Lower lobe of right lung (tissue), 2 donors: Measurements from ENCODE around the gene SF3A2. TPM values are rescaled to one million over a fixed set of nuclear protein-coding genes. Genes with fewer than 3 reads are reported as not detected.

Source experiments
- ATAC-seq, 2 donors: fragments of 200-7000 bp; cut with Tn5 transposase; one replicate each; pipeline ENCODE4 v1.9.1; 2020 to 2022; ENCODE audit warnings: mild to moderate bottlenecking in 2 of 2, moderate library complexity in 2 of 2
- DNase-seq: peaks from one replicate; pipeline ENCODE4 v3.0.0-alpha.2; 2020
- H3K27ac ChIP-seq: fragments of 200-600 bp; one replicate; pipeline ENCODE4 v1.8.0; 2022
- H3K27me3 ChIP-seq: fragments of 200-600 bp; one replicate; pipeline ENCODE4 v1.8.0; 2022; ENCODE audit warnings: low read depth
- H3K36me3 ChIP-seq: fragments of 200-600 bp; one replicate; pipeline ENCODE4 v1.8.0; 2022; ENCODE audit warnings: mild to moderate bottlenecking
- H3K4me1 ChIP-seq: fragments of 200-600 bp; one replicate; pipeline ENCODE4 v1.8.0; 2022
- H3K4me3 ChIP-seq: fragments of 200-600 bp; one replicate; pipeline ENCODE4 v1.8.0; 2022; ENCODE audit warnings: mild to moderate bottlenecking
- H3K9me3 ChIP-seq: fragments of 200-600 bp; one replicate; pipeline ENCODE4 v1.8.0; 2022
- CTCF ChIP-seq: fragments of 200-600 bp; IDR thresholded peaks from one replicate; pipeline ENCODE4 v1.8.0; 2022; ENCODE audit warnings: antibody characterized with exemption, mild to moderate bottlenecking
- intact Hi-C: fragments of 100-400 bp; cut with DNase I; formaldehyde crosslinking; loops from one replicate; pipeline ENCODE4 v1.11.0; 2022
- total RNA-seq: library from RNA; stranded (reverse); fragmentation: NEBNext Ultra II Directional; extraction: Animal tissue kit (Norgen Biotek cat#: 25700); gene quantifications from one replicate; pipeline ENCODE4 v1.2.1, GENCODE V29; 2021
- donor health status: DM: no; HTN: yes; CAD: no; lungs with severe emphysema.

SF3A2 gene
- total RNA-seq, 1 donor from 2014 or later = 55.6 TPM

- Histone ChIP-seq H3K9me3 (no peaks in the 10 kb centered on the region), H3K4me1 (no peaks in the 10 kb centered on the region), H3K27me3 (no peaks in the 10 kb centered on the region), H3K36me3 (peaks cover 60% of the 10 kb centered on the region), H3K4me3 (no peak overlapping the region), H3K27ac (no peak overlapping the region)
- DNase-seq (no peak), ATAC-seq (no peak)
- intact Hi-C loops = no loop called here
- no peak for TF ChIP-seq CTCF
Observed at GRCh38 chr19:2201473-2202148, 35.0 kb upstream of the SF3A2 start.

DNA sequence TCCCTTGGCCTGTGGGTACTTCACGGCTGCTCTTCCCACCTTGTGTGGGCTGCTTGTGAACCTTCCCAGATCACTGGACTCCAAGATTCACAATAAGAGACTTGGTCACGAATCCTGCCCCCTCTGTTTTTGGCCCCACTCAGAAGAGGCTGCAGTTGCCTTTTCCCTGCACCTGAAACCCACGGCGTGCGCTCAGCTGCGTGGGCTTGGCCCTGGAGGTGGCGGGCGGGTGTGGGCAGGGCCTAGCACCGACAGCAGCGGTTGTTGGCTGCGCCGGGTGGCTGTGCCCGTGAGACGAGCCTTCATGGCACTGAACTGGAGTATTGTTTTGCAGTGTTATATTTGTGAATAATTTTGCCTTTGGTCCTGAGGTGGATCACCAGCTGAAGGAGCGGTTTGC lies 34.3 kb upstream of the SF3A2 start:
- Histone ChIP-seq H3K4me3 (no peak overlapping the region), H3K36me3 (peaks cover 60% of the 10 kb centered on the region), H3K27ac (no peak overlapping the region), H3K9me3 (no peaks in the 10 kb centered on the region), H3K27me3 (no peaks in the 10 kb centered on the region), H3K4me1 (no peaks in the 10 kb centered on the region)
- intact Hi-C loops = no loop called here
- no peak for TF ChIP-seq CTCF
- no peak for ATAC-seq
- DNase-seq = no peak

DNA sequence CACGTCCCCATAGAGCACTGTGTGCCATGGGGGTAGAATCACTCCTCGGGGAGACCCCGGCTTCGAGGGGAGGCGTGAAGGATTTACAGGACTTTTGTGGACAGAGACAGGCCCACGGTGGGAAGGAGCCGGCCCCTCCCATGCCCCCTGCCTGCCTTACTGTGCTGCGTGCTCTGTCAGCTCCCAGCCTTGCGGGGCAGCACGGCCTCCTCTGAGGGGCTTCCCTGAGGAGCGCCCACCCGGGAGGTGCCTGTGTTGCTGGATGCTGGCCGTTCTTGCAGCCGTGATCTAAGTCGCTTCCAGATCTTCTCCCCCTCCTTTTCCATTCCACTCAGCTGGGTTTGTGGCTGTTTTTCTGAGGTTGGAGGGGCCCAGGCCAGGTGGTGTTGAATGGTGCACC lies 29.6 kb upstream of the SF3A2 start:
- no peak for DNase-seq

GRCh38 chr19:2207991-2208860 lies 28.4 kb upstream of the SF3A2 start:
- H3K4me3 ChIP-seq = no peak overlapping the region
- peak; percentile 22 for TF ChIP-seq CTCF
- DNase-seq (no peak), ATAC-seq (no peak)
- peaks cover 19% of the 10 kb centered on the region for H3K4me1 ChIP-seq
- H3K27me3 ChIP-seq = no peaks in the 10 kb centered on the region
- intact Hi-C loops = no loop called here
- peaks cover 86% of the 10 kb centered on the region for H3K36me3 ChIP-seq
- H3K27ac ChIP-seq = no peak overlapping the region
- H3K9me3 ChIP-seq = no peaks in the 10 kb centered on the region

More for the DNA sequence above, 29.6 kb upstream of the SF3A2 start:
- Histone ChIP-seq H3K27me3 (no peaks in the 10 kb centered on the region), H3K4me3 (no peak overlapping the region), H3K27ac (no peak overlapping the region), H3K9me3 (no peaks in the 10 kb centered on the region), H3K4me1 (peaks cover 13% of the 10 kb centered on the region), H3K36me3 (peaks cover 85% of the 10 kb centered on the region)
- ATAC-seq = no peak
- intact Hi-C loops = no loop called here
- no peak for TF ChIP-seq CTCF

DNA sequence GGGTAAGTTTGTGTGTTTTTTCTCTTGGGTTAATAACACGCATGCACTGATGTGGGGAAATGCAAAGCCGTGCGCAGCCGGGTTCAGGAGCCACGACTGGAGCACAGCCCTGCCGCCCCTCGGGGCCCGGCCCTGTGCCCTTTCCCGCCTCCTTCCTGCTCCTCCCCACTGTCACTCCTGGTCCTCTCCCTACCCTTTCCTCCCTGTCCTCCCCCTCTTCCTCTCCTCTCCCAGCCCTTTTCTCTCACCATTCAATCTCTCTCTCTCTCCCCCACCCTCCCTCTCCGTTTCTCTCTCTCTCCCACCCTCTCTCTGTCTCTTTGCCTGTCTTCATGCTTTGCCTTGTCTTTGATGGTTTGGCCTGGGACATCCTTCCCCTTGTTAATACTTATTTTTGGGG lies 27.6 kb upstream of the SF3A2 start:
- H3K9me3 ChIP-seq = no peaks in the 10 kb centered on the region
- H3K4me3 ChIP-seq = no peak overlapping the region
- peaks cover 86% of the 10 kb centered on the region for H3K36me3 ChIP-seq
- ATAC-seq (no peak), DNase-seq (no peak)
- TF ChIP-seq CTCF = no peak
- intact Hi-C loops = no loop called here
- H3K27me3 ChIP-seq = no peaks in the 10 kb centered on the region
- peaks cover 19% of the 10 kb centered on the region for H3K4me1 ChIP-seq
- H3K27ac ChIP-seq = no peak overlapping the region
